K562 (cell line): ENCODE measurements around the gene SDCBP2. TPM values are rescaled to one million over a fixed set of nuclear protein-coding genes. Genes with fewer than 3 reads are reported as not detected.

ENCODE experiments used
- ESRRA ChIP-seq: fragments of 450-650 bp; IDR thresholded peaks from 2 replicates; pipeline ENCODE4 v1.6.1; 2014; ENCODE audit warnings: low read depth, mild to moderate bottlenecking, moderate library complexity, borderline replicate concordance
- FOXJ3 ChIP-seq: sonication (generic); formaldehyde crosslinking; IDR thresholded peaks from 2 replicates; pipeline ENCODE4 v1.4.0; 2020; ENCODE audit warnings: mild to moderate bottlenecking, missing genetic modification reagents
- KLF16 ChIP-seq: IDR thresholded peaks from 2 replicates; pipeline ENCODE4 v1.6.1; 2016; ENCODE audit warnings: antibody characterized with exemption
- KLF6 ChIP-seq: fragments of 250-450 bp; sonication (Bioruptor Pico); IDR thresholded peaks from 2 replicates; pipeline ENCODE4 v1.4.0; 2020; ENCODE audit warnings: mild to moderate bottlenecking, moderate library complexity, borderline replicate concordance
- MYNN ChIP-seq, 2 experiments: sonication (generic); formaldehyde crosslinking in 1 of 2; IDR thresholded peaks; 2 replicates each; pipeline versions ENCODE4 v1.5.0 to v1.6.1; 2016 to 2020; ENCODE audit warnings: antibody characterized with exemption in 1 of 2, missing genetic modification reagents in 1 of 2
- PURB ChIP-seq: sonication (generic); formaldehyde crosslinking; IDR thresholded peaks from 2 replicates; pipeline ENCODE4 v1.9.0; 2021; ENCODE audit warnings: low read depth, mild to moderate bottlenecking, missing genetic modification reagents
- TAL1 ChIP-seq: fragments of 450-650 bp; IDR thresholded peaks from 2 replicates; pipeline ENCODE4 v1.6.1; 2016; ENCODE audit warnings: mild to moderate bottlenecking
- TRIM25 ChIP-seq: fragments of 450-650 bp; IDR thresholded peaks from 2 replicates; pipeline ENCODE4 v1.7.0; 2016; ENCODE audit warnings: borderline replicate concordance
- ZFP30 ChIP-seq: fragments of 250-450 bp; sonication (Bioruptor Pico); IDR thresholded peaks from 2 replicates; pipeline ENCODE4 v1.8.0; 2022; ENCODE audit warnings: moderate library complexity, mild to moderate bottlenecking, inconsistent platforms, borderline replicate concordance
- ZFPM2 ChIP-seq: fragments of 250-450 bp; sonication (Bioruptor Pico); IDR thresholded peaks from 2 replicates; pipeline ENCODE4 v1.5.1; 2022; ENCODE audit warnings: mild to moderate bottlenecking
- ZNF274 ChIP-seq: IDR thresholded peaks from 2 replicates; pipeline ENCODE4 v1.6.1; 2011; ENCODE audit warnings: low read depth, mild to moderate bottlenecking, low read length, moderate library complexity, borderline replicate concordance
- polyA plus RNA-seq, 8 experiments: library from polyadenylated mRNA; depleted of rRNA in 4 of 8; stranded (reverse) in 5 of 8; unstranded in 3 of 8; fragments of >200 nt; fragmentation: Nextera tagmentation in 2 of 8; fragmentation: Illumina TruSeq in 1 of 8; extraction: Ambion mirVana in 2 of 8; extraction: Trizol in 1 of 8; gene quantifications; 2 replicates each; pipeline versions ENCODE4 v1.2.1 to v1.2.3, GENCODE V29; 2011 to 2014; ENCODE audit warnings: inconsistent platforms in 1 of 8, missing spikeins in 1 of 8
- total RNA-seq, 7 experiments: library from RNA; depleted of rRNA in 6 of 7; stranded (reverse); fragments of >200 nt in 6 of 7; fragmentation: Illumina TruSeq in 2 of 7; extraction: Trizol in 2 of 7; gene quantifications; 2 replicates each; pipeline versions ENCODE4 v1.2.1 to v1.2.3, GENCODE V29; 2011 to 2021; ENCODE audit warnings: low replicate concordance in 1 of 7
- TF ChIP-seq, protein P1 (sequence below): sonication (generic); formaldehyde crosslinking; IDR thresholded peaks from 2 replicates; pipeline ENCODE4 v1.8.1; 2022; ENCODE audit warnings: missing genetic modification reagents
- TF ChIP-seq, protein P2 (sequence below): sonication (generic); formaldehyde crosslinking; IDR thresholded peaks from 2 replicates; pipeline ENCODE4 v1.9.0; 2022; ENCODE audit warnings: mild to moderate bottlenecking, missing genetic modification reagents

SDCBP2 gene
- total and polyA plus RNA-seq, 9 of the 15 experiments (the other 6 are each of a cell fraction or from before 2014, with no cell fraction given) = 0.06 to 1.2 (median 0.80) TPM

DNA sequence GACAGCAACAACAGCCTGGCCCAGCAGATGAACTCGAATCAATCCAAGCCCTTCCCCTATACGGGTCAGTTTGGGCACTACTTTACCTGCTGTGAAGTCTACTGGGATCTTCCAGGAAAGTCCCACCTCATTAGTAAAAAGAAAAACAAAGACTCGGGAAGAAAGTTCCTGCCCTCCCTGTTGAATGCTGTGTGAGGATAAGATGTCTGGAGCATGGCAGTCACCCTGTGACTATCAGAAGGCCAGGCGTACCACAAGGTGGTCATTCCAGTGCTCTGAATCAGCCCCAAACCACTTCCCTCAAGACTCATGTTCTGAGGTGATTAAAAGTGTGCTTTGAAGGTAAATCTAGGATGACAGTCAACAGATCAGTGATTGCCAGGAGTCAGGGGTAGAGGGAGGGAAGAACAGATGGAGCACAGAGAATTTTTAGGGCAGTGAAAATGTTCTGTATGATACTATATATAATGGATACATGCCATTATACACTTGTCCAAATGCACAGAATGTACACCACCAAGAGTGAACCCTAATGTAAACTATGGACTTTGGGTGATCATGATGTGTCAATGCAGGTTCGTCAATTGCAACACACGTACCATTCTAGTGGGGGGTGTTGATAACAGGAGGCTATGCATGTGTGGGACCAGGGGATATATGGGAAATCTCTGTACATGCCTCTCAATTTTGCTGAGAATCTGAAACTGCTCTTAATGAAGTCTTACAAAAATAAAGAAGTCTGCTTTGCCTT lies 49.2 kb upstream of the SDCBP2 start (continued):
- TF ChIP-seq ZNF274 (no peak), ZFPM2 (CRISPR knock-in tag) (no peak), ESRRA (no peak), TAL1 (peak; percentile 59; the same call in 1 of the 2 replicates), MYNN (IDR thresholded peaks at IDR 0.05) (no peak), MYNN (CRISPR knock-in tag; IDR thresholded peaks at IDR 0.05) (no peak), ZFP30 (no peak), FOXJ3 (CRISPR knock-in tag) (no peak), KLF6 (CRISPR knock-in tag) (no peak), TRIM25 (no peak), PURB (CRISPR knock-in tag) (no peak), KLF16 (0 out of 2 replicates have a peak, but pooled peaks have one; percentile 43)
- TF ChIP-seq, protein P1, sequence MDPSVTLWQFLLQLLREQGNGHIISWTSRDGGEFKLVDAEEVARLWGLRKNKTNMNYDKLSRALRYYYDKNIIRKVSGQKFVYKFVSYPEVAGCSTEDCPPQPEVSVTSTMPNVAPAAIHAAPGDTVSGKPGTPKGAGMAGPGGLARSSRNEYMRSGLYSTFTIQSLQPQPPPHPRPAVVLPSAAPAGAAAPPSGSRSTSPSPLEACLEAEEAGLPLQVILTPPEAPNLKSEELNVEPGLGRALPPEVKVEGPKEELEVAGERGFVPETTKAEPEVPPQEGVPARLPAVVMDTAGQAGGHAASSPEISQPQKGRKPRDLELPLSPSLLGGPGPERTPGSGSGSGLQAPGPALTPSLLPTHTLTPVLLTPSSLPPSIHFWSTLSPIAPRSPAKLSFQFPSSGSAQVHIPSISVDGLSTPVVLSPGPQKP (CRISPR knock-in tag) = no peak
- TF ChIP-seq, protein P2, sequence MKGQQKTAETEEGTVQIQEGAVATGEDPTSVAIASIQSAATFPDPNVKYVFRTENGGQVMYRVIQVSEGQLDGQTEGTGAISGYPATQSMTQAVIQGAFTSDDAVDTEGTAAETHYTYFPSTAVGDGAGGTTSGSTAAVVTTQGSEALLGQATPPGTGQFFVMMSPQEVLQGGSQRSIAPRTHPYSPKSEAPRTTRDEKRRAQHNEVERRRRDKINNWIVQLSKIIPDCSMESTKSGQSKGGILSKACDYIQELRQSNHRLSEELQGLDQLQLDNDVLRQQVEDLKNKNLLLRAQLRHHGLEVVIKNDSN = no peak
